GM12864 (cell line): ENCODE results near the gene ZMYM2.

Experiments
- DNase-seq: peaks from one replicate; pipeline ENCODE4 v3.0.0-alpha.2; 2011; ENCODE audit warnings: low read depth
- H3K4me3 ChIP-seq: 2 replicates; pipeline ENCODE4 v1.5.1; 2011; ENCODE audit warnings: mild to moderate bottlenecking, low read depth, low read length, control low read depth
- TF ChIP-seq, protein P1 (sequence below): IDR thresholded peaks from 2 replicates; pipeline ENCODE4 v1.5.1; 2011; ENCODE audit warnings: low read depth, mild to moderate bottlenecking, moderate library complexity, low read length, control low read depth, inconsistent platforms; ENCODE audit errors: missing control alignments

The ZMYM2 gene

DNA sequence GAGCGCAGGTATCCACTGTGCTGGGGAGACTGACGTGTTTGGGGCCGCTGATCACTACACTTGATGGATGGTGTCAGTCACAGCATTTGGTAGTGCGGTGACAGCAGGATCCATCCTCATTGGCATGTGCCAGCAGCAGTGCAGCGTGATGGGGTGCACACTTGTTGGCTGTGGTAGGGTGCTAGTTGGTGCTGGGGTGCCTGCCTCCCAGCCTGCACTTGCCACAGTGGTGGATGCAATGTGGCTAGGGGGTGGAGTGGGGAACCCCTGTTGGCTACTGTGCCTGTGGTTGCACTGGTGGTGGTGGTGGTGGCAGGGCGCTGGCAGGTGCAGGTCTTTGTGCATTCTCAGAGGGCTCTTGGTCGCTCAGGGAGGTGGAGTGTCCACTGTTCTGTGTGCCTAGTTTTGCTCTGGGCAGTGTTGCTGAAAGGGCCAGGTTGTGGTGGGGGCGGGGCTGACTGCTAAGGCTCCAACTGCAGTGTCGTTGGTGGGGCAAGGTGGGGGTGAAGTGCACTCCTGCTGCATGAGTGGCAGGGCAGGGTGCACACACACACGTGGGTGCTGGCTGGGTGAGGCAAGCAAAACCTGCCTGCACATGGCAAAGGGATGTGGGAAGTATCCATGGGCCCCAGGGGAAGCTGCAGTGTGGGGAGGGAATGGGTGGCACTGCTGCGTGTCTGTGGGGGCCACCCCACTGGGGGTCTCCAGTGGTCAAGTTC is 84.8 kb downstream of the ZMYM2 start:
- no peak for DNase-seq
- TF ChIP-seq, protein P1, sequence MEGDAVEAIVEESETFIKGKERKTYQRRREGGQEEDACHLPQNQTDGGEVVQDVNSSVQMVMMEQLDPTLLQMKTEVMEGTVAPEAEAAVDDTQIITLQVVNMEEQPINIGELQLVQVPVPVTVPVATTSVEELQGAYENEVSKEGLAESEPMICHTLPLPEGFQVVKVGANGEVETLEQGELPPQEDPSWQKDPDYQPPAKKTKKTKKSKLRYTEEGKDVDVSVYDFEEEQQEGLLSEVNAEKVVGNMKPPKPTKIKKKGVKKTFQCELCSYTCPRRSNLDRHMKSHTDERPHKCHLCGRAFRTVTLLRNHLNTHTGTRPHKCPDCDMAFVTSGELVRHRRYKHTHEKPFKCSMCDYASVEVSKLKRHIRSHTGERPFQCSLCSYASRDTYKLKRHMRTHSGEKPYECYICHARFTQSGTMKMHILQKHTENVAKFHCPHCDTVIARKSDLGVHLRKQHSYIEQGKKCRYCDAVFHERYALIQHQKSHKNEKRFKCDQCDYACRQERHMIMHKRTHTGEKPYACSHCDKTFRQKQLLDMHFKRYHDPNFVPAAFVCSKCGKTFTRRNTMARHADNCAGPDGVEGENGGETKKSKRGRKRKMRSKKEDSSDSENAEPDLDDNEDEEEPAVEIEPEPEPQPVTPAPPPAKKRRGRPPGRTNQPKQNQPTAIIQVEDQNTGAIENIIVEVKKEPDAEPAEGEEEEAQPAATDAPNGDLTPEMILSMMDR, result no peak
- H3K4me3 ChIP-seq, result no peak overlapping the region

DNA sequence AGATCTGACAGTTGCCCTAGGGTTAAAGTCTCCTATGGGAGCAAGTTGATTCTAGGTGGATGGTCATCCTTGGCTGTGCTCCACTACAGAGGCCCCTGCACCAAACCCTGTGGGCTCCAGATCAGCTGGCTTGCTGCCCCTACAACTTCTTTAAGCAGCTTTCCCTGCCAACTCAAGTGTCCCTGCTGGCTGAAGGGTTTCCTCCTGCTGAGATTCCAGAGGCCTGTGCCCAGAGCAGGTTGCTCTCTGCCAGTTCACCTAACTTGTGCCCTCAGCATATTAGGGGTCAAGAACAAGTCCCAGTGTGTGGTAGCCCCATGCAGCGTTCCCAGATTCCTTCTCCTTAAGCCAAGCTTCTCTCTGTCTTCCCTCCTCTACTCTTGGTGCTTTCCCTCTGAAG is 85.6 kb downstream of the ZMYM2 start:
- no peak overlapping the region for H3K4me3 ChIP-seq
- TF ChIP-seq, protein P1, result no peak
- no peak for DNase-seq

DNA sequence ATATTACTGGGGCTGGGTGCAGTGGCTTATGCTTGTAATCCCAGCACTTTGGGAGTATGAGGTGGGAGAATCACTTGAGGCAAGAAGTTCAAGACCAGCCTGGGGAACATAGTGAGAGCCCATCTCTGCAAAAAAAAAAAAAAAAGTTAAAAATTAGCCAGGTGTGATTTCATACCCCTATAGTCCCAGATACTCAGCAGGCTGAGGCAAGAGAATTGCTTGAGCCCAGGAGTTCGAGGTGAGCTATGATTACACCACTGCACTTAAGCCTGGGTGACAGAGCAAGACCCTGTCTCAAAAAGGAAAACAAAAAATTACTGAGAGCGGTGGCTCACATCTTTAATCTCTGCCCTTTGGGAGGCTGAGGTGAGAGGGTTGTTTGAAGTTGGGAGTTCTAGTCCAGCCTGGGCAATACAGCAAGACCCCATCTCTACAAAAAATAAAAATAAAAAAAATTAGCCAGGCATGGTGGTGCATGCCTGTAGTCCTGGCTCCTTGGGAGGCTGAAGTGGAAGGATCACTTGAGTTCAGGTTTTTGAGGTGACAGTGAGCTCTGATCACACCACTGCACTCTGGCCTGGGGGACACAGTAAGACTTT is 87.5 kb downstream of the ZMYM2 start:
- no peak for DNase-seq
- TF ChIP-seq, protein P1, result no peak
- no peak overlapping the region for H3K4me3 ChIP-seq

DNA sequence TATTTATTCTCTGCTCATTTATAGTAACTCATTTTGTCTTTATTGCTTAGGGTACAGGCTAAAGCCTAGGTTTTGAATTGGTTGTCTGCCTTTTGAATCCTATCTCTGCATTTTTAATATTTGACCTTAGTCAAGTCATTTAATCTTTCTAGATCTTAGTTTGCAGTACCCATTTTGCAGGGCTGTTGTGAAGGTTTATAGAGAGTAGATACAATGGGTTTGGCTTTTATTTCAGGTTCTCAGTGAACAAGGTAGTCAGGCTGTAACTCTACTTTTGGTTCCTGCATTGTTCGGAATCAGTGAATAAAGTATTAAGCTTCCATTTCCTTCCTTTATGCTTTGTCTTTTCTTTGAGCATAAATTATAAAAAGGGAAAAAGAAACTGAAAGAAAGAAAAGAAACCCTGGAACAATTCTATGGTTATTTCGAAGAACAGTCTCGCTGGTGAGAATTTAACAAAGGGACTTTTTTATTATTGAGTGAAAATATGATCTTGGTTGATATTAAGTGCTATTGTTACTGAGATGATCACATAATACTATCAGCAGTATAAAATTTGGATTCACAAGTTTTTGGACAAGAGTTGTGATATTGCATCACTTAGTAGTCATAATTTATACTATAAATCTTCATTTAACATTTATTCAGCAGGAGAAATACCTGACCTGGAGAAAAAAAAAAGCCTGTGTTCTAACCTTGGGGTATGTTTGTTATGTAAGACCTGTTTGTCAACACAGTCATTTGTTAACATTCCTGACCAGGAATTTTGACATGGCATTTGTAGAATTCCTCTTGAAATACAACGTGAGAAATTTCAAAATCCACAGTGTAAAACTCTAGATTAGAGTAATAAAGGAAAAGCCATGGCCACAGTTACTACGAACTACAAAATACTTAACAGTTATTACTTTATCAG is 91.3 kb downstream of the ZMYM2 start:
- TF ChIP-seq, protein P1, result no peak
- no peak for DNase-seq
- no peak overlapping the region for H3K4me3 ChIP-seq

DNA sequence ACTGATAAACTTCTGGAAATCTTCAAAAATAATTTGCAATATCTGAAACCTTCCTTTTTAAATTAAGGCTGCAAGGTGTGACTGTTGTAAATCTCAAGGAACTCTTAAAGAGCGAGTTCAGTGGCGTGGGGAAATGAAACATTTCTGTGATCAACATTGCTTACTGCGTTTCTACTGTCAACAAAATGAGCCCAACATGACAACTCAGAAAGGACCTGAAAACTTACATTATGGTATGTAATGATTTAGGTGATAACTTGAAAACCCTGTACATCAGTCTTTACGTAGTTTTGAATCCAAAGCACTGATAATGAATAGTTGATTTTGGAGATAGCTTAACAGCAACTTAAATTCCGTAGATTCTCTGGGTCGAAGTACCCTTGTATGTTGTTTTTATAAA is 92.8 kb downstream of the ZMYM2 start:
- TF ChIP-seq, protein P1, result no peak
- no peak for DNase-seq
- H3K4me3 ChIP-seq, result no peak overlapping the region

DNA sequence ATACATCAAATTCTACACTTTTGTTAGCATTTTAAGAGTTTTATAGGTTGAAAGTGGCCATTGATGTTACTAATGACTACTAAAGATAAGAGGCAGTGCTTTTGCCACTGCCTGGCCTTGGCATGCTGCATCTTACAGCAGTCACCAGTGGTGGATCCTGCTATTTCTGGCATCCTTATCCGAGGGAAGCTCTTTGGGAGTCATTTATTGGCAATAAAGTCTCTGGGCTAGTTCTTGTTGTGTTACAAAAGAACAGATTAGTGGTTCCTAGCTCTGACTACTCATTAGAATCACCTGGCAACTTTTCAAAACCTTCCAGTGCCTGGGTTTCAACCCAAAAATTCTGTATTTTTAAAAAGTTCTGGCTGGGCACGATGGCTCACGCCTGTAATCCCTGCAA is 94.5 kb downstream of the ZMYM2 start:
- no peak for DNase-seq
- no peak overlapping the region for H3K4me3 ChIP-seq
- TF ChIP-seq, protein P1, result no peak
